LHCN-M2 (cell line): Measurements from ENCODE around the gene ZFAND3. TPM values are rescaled to one million over a fixed set of nuclear protein-coding genes. Genes with fewer than 3 reads are reported as not detected.
A peak's percentile ranks its signal among the peaks of the same experiment; 100 is the strongest.

Source experiments
- DNase-seq: peaks from one replicate; pipeline ENCODE4 v3.0.0-alpha.2; 2012; ENCODE audit warnings: low read depth
- total RNA-seq: library from RNA; depleted of rRNA; stranded (reverse); fragments of >200 nt; gene quantifications from 2 replicates; pipeline ENCODE4 v1.2.3, GENCODE V29; 2014

Gene ZFAND3
- total RNA-seq, 1 experiment from 2014 or later: 19.9 TPM

GRCh38 chr6:37798436-37799262, 20.9 kb upstream of the ZFAND3 start:
- no peak for DNase-seq

GRCh38 chr6:37799263-37799644, 20.3 kb upstream of the ZFAND3 start:
- no peak for DNase-seq

GRCh38 chr6:37800703-37801604, 18.6 kb upstream of the ZFAND3 start:
- DNase-seq: no peak

- DNase-seq: no peak
These were observed 18.0 kb upstream of the ZFAND3 start for GRCh38 chr6:37801605-37801940.

DNA sequence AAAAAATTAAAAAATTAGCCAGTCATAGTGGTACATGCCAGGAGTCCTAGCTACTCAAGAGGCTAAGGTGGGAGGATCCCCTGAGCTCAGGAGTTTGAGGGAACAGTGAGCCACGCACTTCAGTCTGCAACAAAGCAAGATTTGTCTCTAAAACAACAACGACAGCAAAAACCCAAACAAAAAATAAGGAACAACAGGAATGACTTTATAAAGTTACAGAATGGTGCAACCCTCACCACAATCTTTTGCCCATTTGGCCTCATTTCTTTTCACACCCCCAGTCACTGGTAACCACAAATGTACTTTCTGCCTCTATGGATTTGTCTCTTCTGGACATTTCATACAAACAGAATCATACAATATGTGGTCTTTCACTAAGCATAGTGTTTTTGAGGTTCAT, 16.7 kb upstream of the ZFAND3 start:
- DNase-seq: no peak

DNA sequence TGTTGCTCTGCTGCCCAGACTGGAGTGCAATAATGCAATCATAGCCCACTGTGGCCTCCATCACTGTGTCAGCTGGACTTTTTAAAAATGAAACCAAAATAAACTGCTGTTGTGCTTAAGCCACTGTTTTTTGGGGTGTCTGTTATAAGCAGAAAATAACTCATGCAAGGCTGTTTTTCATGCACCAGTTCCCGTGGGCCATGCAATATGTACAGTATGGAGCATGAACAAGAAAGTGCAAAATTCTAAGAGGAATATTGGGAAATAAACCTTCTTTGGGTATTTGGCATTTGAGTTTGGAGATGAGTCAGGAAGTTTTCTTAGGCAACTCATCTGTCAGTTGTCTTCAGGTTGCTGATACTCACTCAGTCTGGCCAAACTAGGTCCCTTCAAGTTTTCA, 14.9 kb upstream of the ZFAND3 start:
- no peak for DNase-seq

- no peak for DNase-seq
These were observed 13.3 kb upstream of the ZFAND3 start for GRCh38 chr6:37806213-37806612.

- peak; percentile 84 for DNase-seq
These were observed 11.9 kb upstream of the ZFAND3 start for GRCh38 chr6:37807656-37808055.

DNA sequence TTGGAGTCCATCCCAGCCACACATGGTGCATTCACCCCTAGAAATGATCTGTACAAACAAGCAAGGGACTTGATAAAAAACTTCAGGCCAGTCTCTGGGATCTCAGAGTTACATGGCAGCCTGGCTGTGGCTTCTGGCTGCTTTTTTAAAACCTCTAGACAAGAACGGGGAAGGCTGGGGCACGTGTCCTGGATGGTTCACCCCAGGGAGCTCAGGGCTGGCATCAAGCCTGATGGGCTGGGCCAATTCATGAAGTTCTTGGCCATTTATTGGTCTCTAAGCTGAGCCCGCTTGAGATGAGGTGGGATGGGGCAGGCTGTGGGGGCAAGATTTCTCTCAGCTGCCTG, 10.4 kb upstream of the ZFAND3 start:
- peak; percentile 56 for DNase-seq

- DNase-seq: no peak
These were observed 6.7 kb upstream of the ZFAND3 start for GRCh38 chr6:37812841-37813240.

DNA sequence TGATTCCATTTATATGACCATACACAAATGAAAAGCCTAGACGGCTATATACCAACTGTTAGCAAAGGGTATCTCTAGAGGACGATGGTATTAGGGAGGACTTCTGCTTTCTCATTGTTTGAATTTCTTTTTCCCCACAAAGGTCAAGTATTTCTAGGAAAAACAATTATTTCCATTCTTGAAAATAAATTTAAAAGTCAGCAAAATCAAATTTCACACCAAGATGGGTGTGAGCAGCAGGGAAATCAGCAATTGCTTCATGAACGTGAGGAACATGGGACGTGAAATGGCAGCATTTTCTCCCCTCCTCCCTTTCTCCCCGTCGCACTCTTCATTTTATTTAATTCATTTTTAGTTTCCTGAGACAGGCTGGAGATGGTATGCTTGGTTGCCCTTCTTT, 5.2 kb upstream of the ZFAND3 start:
- no peak for DNase-seq

DNA sequence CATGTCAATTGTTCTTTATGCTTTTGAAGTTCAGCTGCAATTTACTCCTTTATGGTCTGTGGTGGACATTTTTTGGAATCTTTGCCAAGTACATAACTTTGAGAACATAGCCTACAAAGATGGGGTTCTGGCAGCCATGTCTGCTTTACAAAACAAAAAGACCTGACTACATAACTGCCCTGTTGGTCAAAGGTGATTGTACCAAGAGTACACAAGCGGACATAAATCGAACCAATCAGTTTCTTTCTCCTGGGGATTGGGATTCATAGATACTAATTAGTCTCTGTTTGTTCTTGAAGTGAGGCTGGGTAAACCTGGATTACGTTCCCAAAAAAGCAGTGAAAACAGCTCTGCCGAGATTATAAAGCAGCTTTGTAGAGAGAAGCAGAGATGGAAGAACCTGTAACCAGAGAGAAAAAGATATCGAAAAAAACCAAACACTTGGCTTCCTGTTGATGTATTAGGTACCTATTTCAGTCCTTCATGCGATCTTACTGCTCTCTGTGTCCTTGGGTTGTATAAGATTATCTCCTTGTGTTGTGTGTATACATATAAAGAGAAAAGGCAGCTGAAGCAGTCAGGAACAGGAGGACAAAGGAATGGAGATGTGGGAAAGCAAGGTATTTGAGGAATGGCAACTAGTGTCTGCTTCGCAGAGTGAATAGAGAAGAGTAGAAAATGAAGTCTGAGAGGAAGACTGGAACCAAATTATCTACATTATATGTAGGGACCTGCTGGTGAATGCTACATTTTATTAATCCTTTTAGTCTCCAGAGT, 2.7 kb upstream of the ZFAND3 start:
- no peak for DNase-seq

DNA sequence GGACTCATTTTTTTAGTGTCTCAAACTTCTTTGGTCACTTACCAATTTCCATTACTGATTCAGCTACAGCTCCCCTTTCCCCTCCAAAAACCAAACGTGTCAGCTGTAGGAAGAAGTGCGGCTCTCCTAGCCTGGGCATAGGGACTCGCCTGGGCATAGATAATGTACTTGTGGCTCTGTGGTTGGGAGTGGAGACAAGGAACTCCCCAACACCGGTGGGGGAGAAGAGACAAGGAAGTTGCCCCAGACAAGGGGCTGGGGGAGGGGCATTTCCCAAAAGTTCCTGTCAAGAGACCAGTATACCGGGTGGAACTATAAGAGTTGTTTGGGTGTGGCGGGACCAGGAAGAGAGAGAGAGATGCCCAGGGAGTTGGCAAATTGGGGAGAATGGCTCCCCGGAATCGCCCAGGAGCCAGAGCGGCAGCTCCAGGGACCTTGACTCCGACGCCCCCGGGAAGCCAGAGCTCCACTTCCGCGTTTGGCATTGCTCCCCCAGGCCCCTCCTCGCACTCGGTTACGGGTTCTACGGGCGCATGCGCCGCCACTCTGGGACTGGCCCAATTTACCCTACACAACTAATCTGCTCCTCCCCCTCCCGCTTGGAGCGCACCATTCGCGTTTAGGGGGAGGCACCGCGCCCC, 871 bp upstream of the ZFAND3 start:
- DNase-seq: peak; percentile 95

DNA sequence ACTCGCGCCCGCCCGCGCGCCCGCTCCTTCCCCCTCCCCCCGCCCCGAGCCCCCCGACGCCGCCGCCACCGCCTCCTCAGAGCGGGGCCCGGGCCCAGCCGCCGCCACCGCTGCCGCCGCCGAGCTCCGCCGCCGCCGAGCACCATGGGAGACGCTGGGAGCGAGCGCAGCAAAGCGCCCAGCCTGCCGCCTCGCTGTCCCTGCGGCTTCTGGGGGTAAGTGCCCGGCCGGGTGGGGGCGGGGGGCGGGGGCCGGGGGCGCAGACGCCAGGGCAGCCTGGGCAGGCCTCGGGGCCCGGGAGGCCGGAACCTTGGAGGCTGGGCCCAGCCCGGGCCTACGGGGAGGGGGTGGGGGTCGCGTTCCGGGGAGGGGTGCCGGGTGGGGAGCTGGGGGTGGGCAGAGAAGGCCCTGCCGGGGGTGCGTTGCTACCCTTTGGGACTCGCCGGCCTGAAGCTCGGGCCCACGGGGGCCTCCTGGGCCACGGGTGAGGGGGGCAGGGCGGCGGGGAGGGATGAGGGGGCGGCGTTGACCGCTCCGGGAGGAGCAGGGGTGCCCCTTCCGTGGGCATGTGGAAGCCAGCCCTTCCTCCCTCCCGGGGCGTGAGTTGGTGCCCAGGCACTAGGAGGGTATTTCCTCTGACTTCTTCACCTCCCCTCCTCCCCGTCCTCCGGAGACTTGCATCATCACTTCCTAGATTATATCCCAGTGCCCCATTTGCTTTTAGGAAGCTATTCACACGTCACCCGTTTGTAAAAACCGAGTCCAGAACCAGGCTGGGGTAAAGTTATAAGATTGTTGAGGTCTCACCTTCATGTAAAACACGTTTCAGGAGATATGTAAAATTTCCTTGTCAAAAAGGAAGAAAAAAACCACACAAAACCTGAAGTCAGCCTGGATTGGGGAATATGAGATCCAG, 533 bp downstream of the ZFAND3 start:
- DNase-seq: peak; percentile 77

GRCh38 chr6:37820718-37821079, 1.2 kb downstream of the ZFAND3 start:
- DNase-seq: no peak

- no peak for DNase-seq
These were observed 1.9 kb downstream of the ZFAND3 start for GRCh38 chr6:37821446-37821845.

DNA sequence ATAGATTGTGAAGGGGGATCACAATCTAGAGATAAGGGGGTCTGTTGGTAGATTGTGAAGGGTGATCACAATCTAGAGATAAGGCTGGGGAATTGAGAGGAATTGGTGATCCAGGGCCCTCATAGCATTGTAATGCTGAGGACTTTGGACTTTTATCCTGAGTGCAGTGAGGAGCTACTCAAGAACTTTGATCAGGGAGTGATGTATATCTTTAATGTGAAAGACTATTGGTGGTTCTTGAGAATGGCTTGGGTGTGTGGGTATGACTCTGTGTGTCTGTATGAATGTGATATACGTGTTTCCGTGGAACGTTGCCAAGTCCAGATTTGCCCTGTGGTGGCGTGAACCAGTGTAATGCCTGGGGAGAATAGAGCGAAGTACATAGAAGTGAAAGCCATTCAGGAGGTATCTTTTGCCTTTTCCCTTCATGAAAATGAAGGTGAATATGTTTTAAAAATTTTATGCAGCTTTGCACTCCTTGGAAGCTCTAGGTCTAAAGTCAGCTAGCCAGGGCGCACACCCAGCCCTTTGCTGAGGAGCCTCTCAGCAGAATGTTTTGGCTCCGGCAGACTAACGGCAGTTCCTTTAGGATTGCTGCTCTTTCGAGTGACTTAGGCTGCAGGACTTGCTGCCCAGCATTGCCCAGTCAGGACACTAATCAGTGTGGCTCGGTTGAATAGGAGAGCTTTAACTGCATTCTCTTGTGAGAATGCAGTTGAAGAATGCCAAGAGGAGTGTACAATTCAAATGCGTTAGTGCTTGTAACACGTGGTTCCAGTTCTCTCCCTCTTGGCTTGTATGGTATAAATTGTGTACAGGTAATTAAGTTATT, 3.5 kb downstream of the ZFAND3 start:
- no peak for DNase-seq

- no peak for DNase-seq
These were observed 4.6 kb downstream of the ZFAND3 start for GRCh38 chr6:37824170-37824569.

- no peak for DNase-seq
These were observed 6.7 kb downstream of the ZFAND3 start for GRCh38 chr6:37826188-37826587.

- no peak for DNase-seq
These were observed 7.5 kb downstream of the ZFAND3 start for GRCh38 chr6:37826993-37827392.
